Heart left ventricle (tissue), 16 donors: ENCODE results near the gene CREM. TPM values are rescaled to one million over a fixed set of nuclear protein-coding genes. Genes with fewer than 3 reads are reported as not detected.
"Not testable (repeated sequence)": the region's sequence is repeated elsewhere in the genome, so short reads cannot be mapped to it uniquely, and the experiment has no call there.

Experiments
- ATAC-seq, 4 donors: fragments of 200-7000 bp; cut with Tn5 transposase; one replicate each; pipeline ENCODE4 v1.9.1; 2020 to 2022; ENCODE audit warnings: moderate library complexity in 4 of 4, mild to moderate bottlenecking in 3 of 4, moderate number of reproducible peaks in 1 of 4
- DNase-seq, 5 donors: peaks; one replicate each; pipeline ENCODE4 v3.0.0-alpha.2; 2020
- H3K27ac ChIP-seq, 12 donors: fragments of 200-600 bp; sonication (generic) in 4 of 12; one replicate each; pipeline versions ENCODE4 v1.5.0 to v1.8.0; 2016 to 2022; ENCODE audit warnings: mild to moderate bottlenecking in 2 of 12
- H3K27me3 ChIP-seq, 9 donors: fragments of 200-600 bp; sonication (generic) in 2 of 9; one replicate each; pipeline versions ENCODE4 v1.5.1 to v1.8.0; 2016 to 2022; ENCODE audit warnings: mild to moderate bottlenecking in 3 of 9
- H3K36me3 ChIP-seq, 9 donors: fragments of 200-600 bp; sonication (generic) in 2 of 9; one replicate each; pipeline versions ENCODE4 v1.5.0 to v1.8.0; 2018 to 2022; ENCODE audit warnings: mild to moderate bottlenecking in 2 of 9
- H3K4me1 ChIP-seq, 12 donors: fragments of 200-600 bp; sonication (generic) in 4 of 12; one replicate each; pipeline versions ENCODE4 v1.5.0 to v1.8.0; 2016 to 2022; ENCODE audit warnings: mild to moderate bottlenecking in 3 of 12
- H3K4me3 ChIP-seq, 12 donors: fragments of 200-600 bp; sonication (generic) in 4 of 12; one replicate each; pipeline versions ENCODE4 v1.5.0 to v1.8.0; 2017 to 2022; ENCODE audit warnings: mild to moderate bottlenecking in 9 of 12, moderate library complexity in 4 of 12
- H3K9me3 ChIP-seq, 12 donors: fragments of 200-600 bp; sonication (generic) in 4 of 12; one replicate each; pipeline versions ENCODE4 v1.5.0 to v1.8.0; 2016 to 2022; ENCODE audit warnings: mild to moderate bottlenecking in 1 of 12
- POLR2A ChIP-seq, 2 donors: fragments of 450-650 bp; IDR thresholded peaks; one replicate each; pipeline ENCODE4 v1.6.1; 2017; ENCODE audit warnings: antibody characterized with exemption in 2 of 2, mild to moderate bottlenecking in 2 of 2, moderate library complexity in 2 of 2
- WGBS, 4 donors: extraction: QIAGEN DNeasy Blood & Tissue Kit in 2 of 4; methylation state at CpG; one replicate each; pipeline versions ENCODE4 v1.1.5 to v1.1.7; 2013 to 2018; 5-methylcytosine and 5-hydroxymethylcytosine counted together
- intact Hi-C, 10 donors: fragments of 100-400 bp; cut with DNase I; formaldehyde crosslinking; loops; one replicate each; pipeline versions ENCODE4 v1.11.1 to v1.14.2; 2022
- polyA plus RNA-seq, 2 donors: library from polyadenylated mRNA; stranded (reverse); fragments of 200-250 nt; gene quantifications; one replicate each; pipeline ENCODE4 v1.2.3, GENCODE V29; 2013
- total RNA-seq, 9 donors: library from RNA; depleted of rRNA in 2 of 9; stranded (reverse); fragments of >200 nt in 2 of 9; fragmentation: NEBNext Ultra II Directional in 3 of 9; extraction: Animal tissue kit (Norgen Biotek cat#: 25700) in 3 of 9; gene quantifications; one replicate each; pipeline versions ENCODE4 v1.1.0 to v1.2.4, GENCODE V29; 2016 to 2023
- TF ChIP-seq, protein P1 (sequence below), 12 donors: fragments of 200-600 bp; sonication (generic) in 4 of 12; IDR thresholded peaks; one replicate each; pipeline versions ENCODE4 v1.5.0 to v1.8.0; 2018 to 2022; ENCODE audit warnings: antibody characterized with exemption in 12 of 12, mild to moderate bottlenecking in 5 of 12
- donor health status: ischemic (EF 13 %, LVEDD 7.1; RV severe dilation, severe dysfunction).
- donor health status: healthy with polysubstance abuse.
- donor health status: DM: no; HTN: yes; CAD: no.
- donor health status: DM: no; HTN: no; CAD: no.
- donor health status: ischemic (EF 25% LVEDD 6.9; RV normal size, moderate dysfunction).
- donor health status: ischemic (EF 25% LVEDD 5.7; RV mildly dilated, moderate dysfunction).
- donor health status: healthy.
- donor health status: DM: yes; HTN: yes; CAD: no.
- donor health status: ischemic (EF 35%, LVEDD 5.7; RV mildly dilated, moderate dysfunction).
- donor health status: nonischemic (EF 11% LVEDD 7.7; RV severe dilation, severe dysfunction).
- donor health status: DM: yes; HTN: yes; CAD: no.
- donor health status: PGD.
- donor health status: ischemic (EF 29% LVEDD 5.4; RV normal size, mild dysfunction).
- donor health status: nonischemic (EF 23%, LVEDD 6.1; RV moderate dilation, normal function).

Gene CREM
- total and polyA plus RNA-seq, 11 donors = 38.4 to 89.7 (median 54.7) TPM

DNA sequence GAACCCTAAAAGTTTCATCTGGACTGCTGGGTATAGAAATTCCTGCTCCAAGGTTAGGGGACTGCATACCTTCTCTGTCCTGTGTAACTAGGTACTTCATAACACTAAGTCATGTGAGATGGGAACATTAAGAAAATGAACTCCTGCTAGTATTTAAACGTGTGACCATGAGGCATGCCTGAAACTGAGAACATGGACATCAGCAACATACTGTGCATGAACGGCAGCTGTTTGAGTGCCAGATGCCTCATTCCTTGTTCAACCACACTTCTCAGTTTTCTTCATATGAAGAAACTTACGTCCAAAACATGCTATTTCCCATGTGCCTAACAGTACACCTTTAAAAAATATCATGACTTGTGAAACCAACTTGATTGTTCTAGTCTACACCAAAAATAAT, 88.5 kb downstream of the CREM start:
- no peak for TF ChIP-seq POLR2A (IDR thresholded peaks at IDR 0.05)
- TF ChIP-seq, protein P1, sequence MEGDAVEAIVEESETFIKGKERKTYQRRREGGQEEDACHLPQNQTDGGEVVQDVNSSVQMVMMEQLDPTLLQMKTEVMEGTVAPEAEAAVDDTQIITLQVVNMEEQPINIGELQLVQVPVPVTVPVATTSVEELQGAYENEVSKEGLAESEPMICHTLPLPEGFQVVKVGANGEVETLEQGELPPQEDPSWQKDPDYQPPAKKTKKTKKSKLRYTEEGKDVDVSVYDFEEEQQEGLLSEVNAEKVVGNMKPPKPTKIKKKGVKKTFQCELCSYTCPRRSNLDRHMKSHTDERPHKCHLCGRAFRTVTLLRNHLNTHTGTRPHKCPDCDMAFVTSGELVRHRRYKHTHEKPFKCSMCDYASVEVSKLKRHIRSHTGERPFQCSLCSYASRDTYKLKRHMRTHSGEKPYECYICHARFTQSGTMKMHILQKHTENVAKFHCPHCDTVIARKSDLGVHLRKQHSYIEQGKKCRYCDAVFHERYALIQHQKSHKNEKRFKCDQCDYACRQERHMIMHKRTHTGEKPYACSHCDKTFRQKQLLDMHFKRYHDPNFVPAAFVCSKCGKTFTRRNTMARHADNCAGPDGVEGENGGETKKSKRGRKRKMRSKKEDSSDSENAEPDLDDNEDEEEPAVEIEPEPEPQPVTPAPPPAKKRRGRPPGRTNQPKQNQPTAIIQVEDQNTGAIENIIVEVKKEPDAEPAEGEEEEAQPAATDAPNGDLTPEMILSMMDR (IDR thresholded peaks at IDR 0.05) = no peak
- peaks cover 0 to 53% (median 20%) of the 10 kb centered on the region in 12 donors for H3K4me1 ChIP-seq
- 72 to 77% (median 73%) methylated on average over 3 of the region's 3 CpGs for WGBS, 4 donors
- no peaks in the 10 kb centered on the region for H3K27me3 ChIP-seq
- no peak for DNase-seq
- ATAC-seq = no peak
- H3K36me3 ChIP-seq = peaks cover 0 to 17% (median 4%) of the 10 kb centered on the region in 9 donors
- intact Hi-C loops = loop anchor here in 1 of 10 donors (5.0 kb wide), 1 partner anchor 218 kb away; no protein-coding TSS in a partner anchor
- H3K4me3 ChIP-seq = no peak overlapping the region
- no peak overlapping the region for H3K27ac ChIP-seq
- H3K9me3 ChIP-seq = no peaks in the 10 kb centered on the region

DNA sequence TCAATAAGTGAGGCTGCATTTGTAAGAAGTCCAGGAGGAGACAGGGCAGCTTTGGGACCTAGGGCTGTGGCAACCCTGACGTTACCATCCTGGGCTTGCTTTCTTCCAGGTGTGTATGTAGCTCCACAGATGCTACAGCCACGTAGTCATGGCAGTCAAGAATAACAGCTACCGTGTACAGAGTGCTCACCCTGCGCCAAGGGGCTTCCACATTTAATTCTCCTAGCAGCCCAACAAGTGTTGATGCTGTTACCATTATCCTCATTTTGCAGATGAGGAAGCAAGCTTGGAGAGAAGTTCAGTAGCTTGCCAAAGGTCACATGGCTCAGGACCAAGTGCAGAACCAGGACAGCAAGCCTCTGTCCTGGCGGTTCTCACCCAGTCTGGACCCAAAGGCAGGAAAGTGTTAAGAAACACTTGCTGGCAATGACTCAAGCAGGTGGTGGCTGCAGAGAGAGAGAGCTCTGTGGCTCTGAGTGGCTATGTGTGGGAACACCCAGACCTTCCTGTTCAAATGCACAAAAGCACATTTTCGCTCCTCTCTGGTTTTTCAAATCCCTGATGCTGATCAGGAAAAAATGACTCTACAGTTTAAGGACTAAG, 89.8 kb downstream of the CREM start:
- 41 to 63% (median 56%) methylated on average over 6 of the region's 6 CpGs for WGBS, 4 donors
- Histone ChIP-seq H3K36me3 (peaks cover 0 to 11% (median 4%) of the 10 kb centered on the region in 9 donors), H3K4me1 (peaks cover 0 to 45% (median 20%) of the 10 kb centered on the region in 12 donors), H3K4me3 (peak overlapping the region in 3 of 12 donors; percentile 8 to 24 (median 11)), H3K27me3 (no peaks in the 10 kb centered on the region), H3K9me3 (no peaks in the 10 kb centered on the region), H3K27ac (peak overlapping the region; percentile 37 to 87 (median 71))
- peak; percentile 51 to 84 (median 67) for ATAC-seq
- TF ChIP-seq, protein P1 (IDR thresholded peaks at IDR 0.05) = no peak
- no peak for TF ChIP-seq POLR2A (IDR thresholded peaks at IDR 0.05)
- peak in 4 of 5 donors; percentile 40 to 69 (median 52) for DNase-seq
- intact Hi-C loops = loop anchor here in 3 of 10 donors (2.0 to 5.0 kb wide), 3 partner anchors 20 to 219 kb away; partner anchors contain the start of gene CREM (in 1 of the 3)

DNA sequence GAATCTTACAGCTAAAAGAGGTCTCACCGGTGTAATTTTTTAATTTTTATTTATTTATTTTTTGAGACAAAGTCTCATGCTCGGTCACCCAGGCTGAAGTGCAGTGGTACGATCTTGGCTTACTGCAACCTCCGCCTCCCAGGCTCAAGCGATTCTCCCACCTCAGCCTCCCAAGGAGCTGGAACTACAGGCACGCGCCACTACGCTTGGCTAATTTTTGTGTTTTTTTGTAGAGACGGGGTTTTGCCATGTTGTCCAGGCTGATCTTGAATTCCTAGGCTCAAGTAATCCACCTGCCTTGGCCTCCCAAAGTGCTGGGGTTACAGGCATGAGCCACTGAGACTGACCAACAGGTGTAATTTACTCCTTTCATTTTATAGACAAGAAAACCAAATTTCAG, 90.3 kb downstream of the CREM start:
- H3K4me1 ChIP-seq = peaks cover 0 to 42% (median 20%) of the 10 kb centered on the region in 12 donors
- peak overlapping the region in 4 of 12 donors; percentile 8 to 24 (median 16) for H3K4me3 ChIP-seq
- not testable (repeated sequence) for ATAC-seq, H3K9me3 ChIP-seq, H3K36me3 ChIP-seq, H3K27me3 ChIP-seq, DNase-seq
- H3K27ac ChIP-seq = peak overlapping the region; percentile 37 to 87 (median 71)
- intact Hi-C loops = loop anchor here in 3 of 10 donors (2.0 to 5.0 kb wide), 3 partner anchors 20 to 220 kb away; partner anchors contain the start of gene CREM (in 1 of the 3)
- 62 to 73% (median 70%) methylated on average over 9 of the region's 9 CpGs for WGBS, 4 donors

DNA sequence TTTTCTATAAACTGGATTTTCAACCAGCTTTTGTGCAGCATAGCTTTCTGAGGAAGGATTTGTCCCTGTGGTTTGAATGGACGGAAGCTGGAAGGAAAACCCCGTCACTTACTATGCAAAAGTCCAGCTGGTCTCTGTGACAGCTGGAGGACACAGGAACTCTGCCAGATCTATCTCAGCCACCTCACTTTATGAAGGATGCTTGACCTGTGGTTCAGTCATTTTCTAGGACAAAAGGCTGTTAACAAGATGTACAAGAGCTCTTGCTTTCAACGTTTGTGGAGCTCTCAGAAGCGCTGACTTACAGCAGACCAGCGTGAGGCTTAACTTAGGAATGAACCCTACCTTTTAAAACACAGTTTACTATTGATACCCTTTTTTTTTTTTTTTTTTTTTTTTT, 90.8 kb downstream of the CREM start:
- DNase-seq = peak in 2 of 5 donors; percentile 51 to 54
- Histone ChIP-seq H3K27me3 (no peaks in the 10 kb centered on the region), H3K36me3 (peaks cover 0 to 4% (median 0%) of the 10 kb centered on the region in 9 donors), H3K4me1 (peaks cover 0 to 37% (median 20%) of the 10 kb centered on the region in 12 donors), H3K4me3 (no peak overlapping the region), H3K27ac (peak overlapping the region; percentile 37 to 87 (median 71)), H3K9me3 (no peaks in the 10 kb centered on the region)
- no peak for TF ChIP-seq POLR2A (IDR thresholded peaks at IDR 0.05)
- TF ChIP-seq, protein P1 (IDR thresholded peaks at IDR 0.05) = no peak
- WGBS, 4 donors = 23 to 42% (median 32%) methylated on average over 5 of the region's 5 CpGs
- ATAC-seq = peak; percentile 21 to 78 (median 30)
- intact Hi-C loops = loop anchor here in 3 of 10 donors (2.0 to 5.0 kb wide), 3 partner anchors 21 to 220 kb away; partner anchors contain the start of gene CREM (in 1 of the 3)
